ENCODE data around the gene TNS3. TPM values are rescaled to one million over a fixed set of nuclear protein-coding genes. Genes with fewer than 3 reads are reported as not detected.

TNS3 gene
- total and polyA plus RNA-seq, 9 of the 15 experiments (the other 6 are each of a cell fraction or from before 2014, with no cell fraction given): 0.20 TPM; not detected in 8

GRCh38 chr7:47268851-47269836 lies 312.8 kb downstream of the TNS3 start (continued):
- TF ChIP-seq, protein P1, sequence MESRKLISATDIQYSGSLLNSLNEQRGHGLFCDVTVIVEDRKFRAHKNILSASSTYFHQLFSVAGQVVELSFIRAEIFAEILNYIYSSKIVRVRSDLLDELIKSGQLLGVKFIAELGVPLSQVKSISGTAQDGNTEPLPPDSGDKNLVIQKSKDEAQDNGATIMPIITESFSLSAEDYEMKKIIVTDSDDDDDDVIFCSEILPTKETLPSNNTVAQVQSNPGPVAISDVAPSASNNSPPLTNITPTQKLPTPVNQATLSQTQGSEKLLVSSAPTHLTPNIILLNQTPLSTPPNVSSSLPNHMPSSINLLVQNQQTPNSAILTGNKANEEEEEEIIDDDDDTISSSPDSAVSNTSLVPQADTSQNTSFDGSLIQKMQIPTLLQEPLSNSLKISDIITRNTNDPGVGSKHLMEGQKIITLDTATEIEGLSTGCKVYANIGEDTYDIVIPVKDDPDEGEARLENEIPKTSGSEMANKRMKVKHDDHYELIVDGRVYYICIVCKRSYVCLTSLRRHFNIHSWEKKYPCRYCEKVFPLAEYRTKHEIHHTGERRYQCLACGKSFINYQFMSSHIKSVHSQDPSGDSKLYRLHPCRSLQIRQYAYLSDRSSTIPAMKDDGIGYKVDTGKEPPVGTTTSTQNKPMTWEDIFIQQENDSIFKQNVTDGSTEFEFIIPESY (CRISPR knock-in tag; IDR thresholded peaks at IDR 0.05): no peak

GRCh38 chr7:47267346-47267745 lies 314.6 kb downstream of the TNS3 start:
- peaks cover 3% of the 10 kb centered on the region for H3K9me1 ChIP-seq (ENCODE audit: control insufficient read depth, insufficient read depth, low read length)
- 14% methylated on average over 7 of the region's 7 CpGs for WGBS (ENCODE audit: insufficient coverage, low coverage, missing lambda C conversion rate)
- H4K20me1 ChIP-seq (replicated peaks; ENCODE audit: control insufficient read depth, insufficient read depth, low read length): no peaks in the 10 kb centered on the region; the same call in 1 of the 2 replicates
- FAIRE-seq: no peak
- intact Hi-C loops (cut with micrococcal nuclease) (loop anchor here (5.0 to 10.0 kb wide), 2 partner anchors 540 to 847 kb away; no protein-coding TSS in a partner anchor), in situ Hi-C loops (cut with MboI) (no loop called here)
- H3K9me3 ChIP-seq (replicated peaks; ENCODE audit: control insufficient read depth, insufficient read depth, low read depth, low read length): no peaks in the 10 kb centered on the region
- ChIA-PET CTCF (ENCODE audit: low intra/inter-chr PET ratio) (no interaction called here), POLR2A (interaction anchor here (0.7 kb wide), 1 partner anchor 1405 kb away, joined by 4 read pairs; no protein-coding TSS in a partner anchor)
- no peak overlapping the region for H3K27ac ChIP-seq (ENCODE audit: extremely low read depth, low read depth, low read length)
- DNase-seq (ENCODE audit: extremely low read depth in 1 of 4, low spot score in 3 of 4): no peak
- H3K4me2 ChIP-seq (ENCODE audit: insufficient read depth, low read length): no peak overlapping the region
- no peak for TF ChIP-seq KLF6 (CRISPR knock-in tag; IDR thresholded peaks at IDR 0.05; ENCODE audit: borderline replicate concordance)
- TF ChIP-seq BCL6 (CRISPR knock-in tag; IDR thresholded peaks at IDR 0.05): no peak
- no peak for TF ChIP-seq ZNF354B (CRISPR knock-in tag; IDR thresholded peaks at IDR 0.05)
- no peaks in the 10 kb centered on the region for H3K36me3 ChIP-seq (ENCODE audit: control insufficient read depth, insufficient read depth, low read length)
- no peak for ATAC-seq
- no TSS peak for BruUV-seq (replicated peaks)
- H3K79me2 ChIP-seq (ENCODE audit: control insufficient read depth, insufficient read depth, low read length): no peaks in the 10 kb centered on the region
- H3K4me3 ChIP-seq: no peak overlapping the region
- H3K4me1 ChIP-seq (replicated peaks in 1 of 2; ENCODE audit: control insufficient read depth in 2 of 2, insufficient read depth in 2 of 2, low read length in 2 of 2): peaks cover 5 to 7% of the 10 kb centered on the region in 2 experiments; a peak in 2 of 5 replicates
- no peak overlapping the region for H3K9ac ChIP-seq (ENCODE audit: insufficient read depth in 1 of 2, low read depth in 2 of 2, low read length in 2 of 2)
- H2AFZ ChIP-seq (ENCODE audit: low read depth, low read length): no peak overlapping the region
- H3K27me3 ChIP-seq (ENCODE audit: control insufficient read depth in 2 of 2, insufficient read depth in 2 of 2, low read length in 2 of 2): peaks cover 0 to 6% of the 10 kb centered on the region in 2 experiments; a peak in 1 of 5 replicates
